ENCODE results near the gene PCDHB14.
"Not testable (repeated sequence)": the region's sequence is repeated elsewhere in the genome, so short reads cannot be mapped to it uniquely, and the experiment has no call there.

The PCDHB14 gene

DNA sequence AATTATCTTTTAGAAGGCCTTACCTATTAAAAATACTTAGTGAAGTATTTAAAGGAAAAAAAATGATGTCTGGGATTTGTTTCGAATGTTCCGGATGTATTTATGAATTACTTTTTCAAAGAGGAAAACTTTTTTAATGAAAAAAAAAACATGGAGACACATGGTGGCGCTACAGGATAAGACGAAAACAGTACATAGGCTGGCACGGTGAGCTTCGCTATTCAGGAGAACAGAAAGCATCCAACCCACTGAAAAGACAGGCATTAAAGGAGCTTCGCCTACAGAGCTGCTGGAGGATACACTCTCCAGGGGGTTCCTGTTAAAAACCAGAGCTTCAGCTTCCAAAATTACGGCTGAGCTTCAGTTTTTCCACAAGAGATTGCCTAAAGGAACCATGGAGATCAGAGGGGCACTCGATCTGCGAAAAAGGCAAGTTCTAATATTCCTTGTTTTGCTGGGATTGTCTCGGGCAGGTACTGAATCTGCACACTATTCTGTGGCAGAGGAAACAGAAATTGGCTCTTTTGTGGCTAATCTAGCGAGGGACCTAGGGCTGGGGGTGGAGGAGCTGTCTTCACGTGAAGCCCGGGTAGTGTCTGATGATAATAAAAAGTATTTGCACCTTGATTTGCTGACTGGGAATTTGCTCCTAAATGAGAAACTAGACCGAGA lies at the start of gene PCDHB14:
Gene PCDHB14, plus strand, starts transcription at position 232 of the 672 bp plus-strand sequence. Its CDS starts 163 bp downstream, at position 395.
- FAIRE-seq (no peak), DNase-seq (ENCODE audit: insufficient read length, low spot score) (peak; percentile 47)

DNA sequence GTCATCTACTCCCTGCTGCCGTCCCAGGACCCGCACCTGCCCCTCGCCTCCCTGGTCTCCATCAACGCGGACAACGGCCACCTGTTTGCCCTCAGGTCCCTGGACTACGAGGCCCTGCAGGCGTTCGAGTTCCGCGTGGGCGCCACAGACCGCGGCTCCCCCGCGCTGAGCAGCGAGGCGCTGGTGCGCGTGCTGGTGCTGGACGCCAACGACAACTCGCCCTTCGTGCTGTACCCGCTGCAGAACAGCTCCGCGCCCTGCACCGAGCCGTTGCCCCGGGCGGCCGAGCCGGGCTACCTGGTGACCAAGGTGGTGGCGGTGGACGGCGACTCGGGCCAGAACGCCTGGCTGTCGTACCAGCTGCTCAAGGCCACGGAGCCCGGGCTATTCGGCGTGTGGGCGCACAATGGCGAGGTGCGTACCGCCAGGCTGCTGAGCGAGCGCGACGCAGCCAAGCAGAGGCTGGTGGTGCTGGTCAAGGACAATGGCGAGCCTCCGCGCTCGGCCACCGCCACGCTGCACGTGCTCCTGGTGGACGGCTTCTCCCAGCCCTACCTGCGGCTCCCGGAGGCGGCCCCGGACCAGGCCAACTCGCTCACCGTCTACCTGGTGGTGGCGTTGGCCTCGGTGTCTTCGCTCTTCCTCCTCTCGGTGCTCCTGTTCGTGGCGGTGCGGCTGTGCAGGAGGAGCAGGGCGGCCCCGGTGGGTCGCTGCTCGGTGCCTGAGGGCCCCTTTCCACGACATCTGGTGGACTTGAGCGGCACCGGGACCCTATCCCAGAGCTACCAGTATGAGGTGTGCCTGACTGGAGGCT lies 48.6 kb upstream of the PCDHB14 start:
- FAIRE-seq; DNase-seq (ENCODE audit: insufficient read length, low spot score): not testable (repeated sequence)

DNA sequence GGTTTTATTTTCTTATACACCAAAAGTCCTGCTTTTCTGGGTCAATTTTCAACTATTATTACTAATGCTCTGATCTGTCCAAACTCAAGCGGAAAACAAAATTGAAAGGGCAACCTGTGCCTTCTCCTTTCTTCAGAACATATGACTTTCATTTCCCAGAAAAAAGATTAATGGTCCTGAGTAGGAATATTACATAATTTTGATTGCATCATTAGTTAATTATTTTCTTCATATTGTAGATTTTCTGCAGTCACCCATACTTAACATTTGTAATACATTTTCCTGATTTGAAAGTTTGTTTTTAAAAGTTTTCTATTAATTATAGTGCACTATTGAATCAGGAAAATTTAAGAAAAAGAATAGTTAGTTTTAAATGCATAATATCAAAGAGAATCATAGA lies 47.2 kb upstream of the PCDHB14 start:
- FAIRE-seq = no peak
- DNase-seq (ENCODE audit: insufficient read length, low spot score) = no peak

DNA sequence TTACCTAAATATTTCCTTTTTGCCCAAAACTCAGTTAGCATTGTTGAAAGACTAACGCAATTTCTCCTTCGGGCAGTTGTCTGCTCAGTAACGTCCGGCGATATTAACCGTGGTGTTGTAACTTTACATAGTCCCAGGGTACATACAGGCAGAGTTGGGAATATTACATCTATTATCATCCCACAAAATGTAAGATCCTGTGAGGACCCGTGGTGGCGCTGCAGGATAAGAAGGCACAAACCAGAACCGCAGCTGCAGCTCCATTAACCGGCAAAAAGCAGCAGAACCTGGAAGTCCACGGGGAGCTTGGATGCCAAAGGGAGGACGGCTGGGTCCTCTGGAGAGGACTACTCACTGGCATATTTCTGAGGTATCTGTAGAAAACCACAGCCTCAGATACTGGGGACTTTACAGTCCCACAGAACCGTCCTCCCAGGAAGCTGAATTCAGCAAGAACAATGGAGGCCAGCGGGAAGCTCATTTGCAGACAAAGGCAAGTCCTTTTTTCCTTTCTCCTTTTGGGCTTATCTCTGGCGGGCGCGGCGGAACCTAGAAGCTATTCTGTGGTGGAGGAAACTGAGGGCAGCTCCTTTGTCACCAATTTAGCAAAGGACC lies 45.5 kb upstream of the PCDHB14 start, which contains the start of gene PCDHB8:
Gene PCDHB8, plus strand, starts transcription at position 214 of the 615 bp plus-strand sequence. Its CDS starts 245 bp downstream, at position 459.
- DNase-seq (ENCODE audit: insufficient read length, low spot score) = not testable (repeated sequence)
- peak; percentile 46 for FAIRE-seq

DNA sequence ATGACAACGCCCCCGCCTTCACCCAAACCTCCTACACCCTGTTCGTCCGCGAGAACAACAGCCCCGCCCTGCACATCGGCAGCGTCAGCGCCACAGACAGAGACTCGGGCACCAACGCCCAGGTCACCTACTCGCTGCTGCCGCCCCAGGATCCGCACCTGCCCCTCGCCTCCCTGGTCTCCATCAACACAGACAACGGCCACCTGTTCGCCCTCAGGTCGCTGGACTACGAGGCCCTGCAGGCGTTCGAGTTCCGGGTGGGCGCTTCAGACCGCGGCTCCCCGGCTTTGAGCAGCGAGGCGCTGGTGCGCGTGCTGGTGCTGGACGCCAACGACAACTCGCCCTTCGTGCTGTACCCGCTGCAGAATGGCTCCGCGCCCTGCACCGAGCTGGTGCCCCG lies 43.8 kb upstream of the PCDHB14 start:
- not testable (repeated sequence) for FAIRE-seq; DNase-seq (ENCODE audit: insufficient read length, low spot score)

- FAIRE-seq; DNase-seq (ENCODE audit: insufficient read length, low spot score): not testable (repeated sequence)
These were observed 43.3 kb upstream of the PCDHB14 start for GRCh38 chr5:141179876-141180275.

DNA sequence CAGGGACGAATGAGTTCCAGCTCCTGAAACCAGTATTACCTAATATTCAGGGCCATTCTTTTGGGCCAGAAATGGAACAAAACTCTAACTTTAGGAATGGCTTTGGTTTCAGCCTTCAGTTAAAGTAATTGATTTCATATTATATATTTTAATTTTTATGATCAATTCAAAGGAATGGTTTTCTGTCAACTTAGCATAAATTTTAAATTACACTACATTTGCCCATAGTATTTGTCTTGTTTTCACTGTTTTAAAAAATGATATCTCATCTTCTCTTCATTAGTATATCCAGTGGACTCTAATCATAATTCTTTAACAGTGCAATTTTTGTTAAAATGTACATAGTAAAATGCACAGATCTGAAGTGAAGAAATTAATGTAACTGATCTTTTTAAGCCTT lies 42.8 kb upstream of the PCDHB14 start:
- DNase-seq (ENCODE audit: insufficient read length, low spot score) (no peak), FAIRE-seq (no peak)

GRCh38 chr5:141182248-141182647 lies 40.9 kb upstream of the PCDHB14 start, which contains the start of gene PCDHB16:
Gene PCDHB16, plus strand, starts transcription at chr5:141182387. Its CDS starts 173 bp downstream, at chr5:141182560.
- DNase-seq (ENCODE audit: insufficient read length, low spot score) = no peak
- no peak for FAIRE-seq

DNA sequence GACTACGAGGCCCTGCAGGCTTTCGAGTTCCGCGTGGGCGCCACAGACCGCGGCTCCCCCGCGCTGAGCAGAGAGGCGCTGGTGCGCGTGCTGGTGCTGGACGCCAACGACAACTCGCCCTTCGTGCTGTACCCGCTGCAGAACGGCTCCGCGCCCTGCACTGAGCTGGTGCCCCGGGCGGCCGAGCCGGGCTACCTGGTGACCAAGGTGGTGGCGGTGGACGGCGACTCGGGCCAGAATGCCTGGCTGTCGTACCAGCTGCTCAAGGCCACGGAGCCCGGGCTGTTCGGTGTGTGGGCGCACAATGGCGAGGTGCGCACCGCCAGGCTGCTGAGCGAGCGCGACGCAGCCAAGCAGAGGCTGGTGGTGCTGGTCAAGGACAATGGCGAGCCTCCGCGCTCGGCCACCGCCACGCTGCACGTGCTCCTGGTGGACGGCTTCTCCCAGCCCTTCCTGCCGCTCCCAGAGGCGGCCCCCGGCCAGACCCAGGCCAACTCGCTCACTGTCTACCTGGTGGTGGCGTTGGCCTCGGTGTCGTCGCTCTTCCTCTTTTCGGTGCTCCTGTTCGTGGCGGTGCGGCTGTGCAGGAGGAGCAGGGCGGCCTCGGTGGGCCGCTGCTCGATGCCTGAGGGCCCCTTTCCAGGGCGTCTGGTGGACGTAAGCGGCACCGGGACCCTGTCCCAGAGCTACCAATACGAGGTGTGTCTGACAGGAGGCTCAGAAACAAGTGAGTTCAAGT lies 38.9 kb upstream of the PCDHB14 start:
- not testable (repeated sequence) for FAIRE-seq; DNase-seq (ENCODE audit: insufficient read length, low spot score)

DNA sequence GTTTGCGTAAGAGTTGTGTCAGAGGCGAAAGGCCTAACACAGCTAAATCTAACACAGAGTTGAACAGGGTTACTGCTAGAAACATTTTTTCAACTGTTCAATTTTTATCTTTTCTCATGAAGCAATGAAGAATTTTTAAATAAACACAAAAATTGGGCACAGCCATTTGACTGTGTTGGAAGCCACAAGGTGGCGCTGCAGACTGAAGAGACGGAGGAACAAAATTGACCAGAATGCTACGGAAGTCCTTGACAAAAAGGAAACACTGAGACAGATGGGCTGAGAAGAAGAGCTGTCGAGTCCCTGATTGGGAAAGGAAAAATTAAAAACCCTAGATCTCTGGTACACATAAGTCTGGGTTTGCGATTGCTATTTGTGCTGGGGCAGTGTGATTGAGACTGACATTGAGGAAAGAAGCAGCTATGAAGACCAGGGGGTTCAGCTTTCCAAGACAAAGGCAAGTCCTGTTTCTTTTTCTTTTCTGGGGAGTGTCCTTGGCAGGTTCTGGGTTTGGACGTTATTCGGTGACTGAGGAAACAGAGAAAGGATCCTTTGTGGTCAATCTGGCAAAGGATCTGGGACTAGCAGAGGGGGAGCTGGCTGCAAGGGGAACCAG lies 36.1 kb upstream of the PCDHB14 start, which contains the start of gene PCDHB9:
Gene PCDHB9, plus strand, starts transcription at position 265 of the 616 bp plus-strand sequence. Its CDS starts 158 bp downstream, at position 423.
- FAIRE-seq (no peak), DNase-seq (ENCODE audit: insufficient read length, low spot score) (peak; percentile 56)

- not testable (repeated sequence) for FAIRE-seq; DNase-seq (ENCODE audit: insufficient read length, low spot score)
These were observed 34.5 kb upstream of the PCDHB14 start for GRCh38 chr5:141188682-141189081.

- FAIRE-seq; DNase-seq (ENCODE audit: insufficient read length, low spot score): not testable (repeated sequence)
These were observed 34.0 kb upstream of the PCDHB14 start for GRCh38 chr5:141189131-141189530.

DNA sequence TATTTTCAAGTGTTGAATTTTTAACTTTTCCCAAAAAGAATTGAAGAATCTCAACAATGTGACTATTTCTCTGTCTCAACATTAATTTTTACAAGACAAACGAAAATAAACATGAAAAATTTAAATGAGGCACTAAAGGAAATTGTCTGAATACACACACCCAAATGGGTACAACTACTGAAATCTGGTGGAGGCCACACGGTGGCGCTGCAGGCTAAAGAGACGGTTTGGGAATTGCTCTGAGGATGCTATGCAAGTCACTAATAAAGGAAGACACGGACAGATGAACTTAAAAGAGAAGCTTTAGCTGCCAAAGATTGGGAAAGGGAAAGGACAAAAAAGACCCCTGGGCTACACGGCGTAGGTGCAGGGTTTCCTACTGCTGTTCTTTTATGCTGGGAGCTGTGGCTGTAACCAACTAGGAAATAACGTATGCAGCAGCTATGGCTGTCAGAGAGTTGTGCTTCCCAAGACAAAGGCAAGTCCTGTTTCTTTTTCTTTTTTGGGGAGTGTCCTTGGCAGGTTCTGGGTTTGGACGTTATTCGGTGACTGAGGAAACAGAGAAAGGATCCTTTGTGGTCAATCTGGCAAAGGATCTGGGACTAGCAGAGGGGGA lies 30.9 kb upstream of the PCDHB14 start, which contains the start of gene PCDHB10:
Gene PCDHB10, plus strand, starts transcription at position 244 of the 616 bp plus-strand sequence. Its CDS starts 200 bp downstream, at position 444.
- FAIRE-seq (no peak), DNase-seq (ENCODE audit: insufficient read length, low spot score) (peak; percentile 38)

DNA sequence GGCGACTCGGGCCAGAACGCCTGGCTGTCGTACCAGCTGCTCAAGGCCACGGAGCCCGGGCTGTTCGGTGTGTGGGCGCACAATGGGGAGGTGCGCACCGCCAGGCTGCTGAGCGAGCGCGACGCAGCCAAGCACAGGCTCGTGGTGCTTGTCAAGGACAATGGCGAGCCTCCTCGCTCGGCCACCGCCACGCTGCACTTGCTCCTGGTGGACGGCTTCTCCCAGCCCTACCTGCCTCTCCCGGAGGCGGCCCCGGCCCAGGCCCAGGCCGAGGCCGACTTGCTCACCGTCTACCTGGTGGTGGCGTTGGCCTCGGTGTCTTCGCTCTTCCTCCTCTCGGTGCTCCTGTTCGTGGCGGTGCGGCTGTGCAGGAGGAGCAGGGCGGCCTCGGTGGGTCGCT lies 28.8 kb upstream of the PCDHB14 start:
- FAIRE-seq; DNase-seq (ENCODE audit: insufficient read length, low spot score): not testable (repeated sequence)

GRCh38 chr5:141196363-141196762 lies 26.8 kb upstream of the PCDHB14 start:
- no peak for DNase-seq (ENCODE audit: insufficient read length, low spot score)
- no peak for FAIRE-seq

DNA sequence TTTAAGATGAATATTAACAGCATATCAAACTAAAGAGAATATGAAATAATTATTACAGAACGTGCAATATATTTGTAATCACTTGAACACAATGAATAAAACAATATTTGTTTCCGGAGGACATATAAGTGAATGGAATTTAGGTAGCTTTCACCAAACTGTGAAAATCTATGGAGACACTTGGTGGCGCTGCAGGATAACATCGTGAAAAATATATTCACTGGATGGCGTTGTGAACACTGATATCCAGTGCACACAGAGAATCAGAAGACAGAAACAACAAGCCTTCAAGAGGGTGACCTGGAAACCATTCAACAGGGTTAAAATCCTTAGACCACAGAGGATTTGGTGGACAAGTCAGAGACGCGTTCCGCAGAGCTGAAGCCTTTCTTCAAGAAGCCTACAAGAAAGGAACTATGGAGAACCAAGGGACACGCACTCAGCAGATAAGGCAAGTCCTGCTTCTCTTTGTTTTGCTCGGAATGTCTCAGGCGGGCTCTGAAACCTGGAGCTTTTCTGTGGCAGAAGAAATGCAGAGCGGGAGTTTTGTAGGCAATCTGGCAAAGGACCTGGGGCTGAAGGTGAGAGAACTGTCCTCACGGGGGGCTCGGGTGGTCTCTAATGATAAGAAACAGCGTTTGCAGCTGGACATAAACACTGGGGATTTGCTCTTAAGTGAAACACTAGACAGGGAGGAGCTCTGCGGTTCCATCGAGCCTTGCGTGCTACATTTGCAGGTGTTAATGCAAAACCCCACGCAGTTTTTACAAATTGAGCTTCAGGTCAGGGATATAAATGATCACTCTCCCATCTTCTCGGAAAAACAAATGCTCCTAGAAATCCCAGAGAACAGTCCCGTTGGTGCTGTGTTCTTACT lies 23.5 kb upstream of the PCDHB14 start, which contains the start of gene PCDHB11:
Gene PCDHB11, plus strand, starts transcription at position 269 of the 877 bp plus-strand sequence. Its CDS starts 148 bp downstream, at position 417.
- DNase-seq (ENCODE audit: insufficient read length, low spot score) = peak; percentile 67
- peak; percentile 86 for FAIRE-seq

GRCh38 chr5:141201126-141201525 lies 22.0 kb upstream of the PCDHB14 start:
- not testable (repeated sequence) for FAIRE-seq; DNase-seq (ENCODE audit: insufficient read length, low spot score)

GRCh38 chr5:141201646-141202045 lies 21.5 kb upstream of the PCDHB14 start:
- FAIRE-seq; DNase-seq (ENCODE audit: insufficient read length, low spot score): not testable (repeated sequence)
